AG20443 (cell line): Measurements from ENCODE around the gene ZSWIM6.

Experiments used
- DNase-seq: peaks from one replicate; pipeline ENCODE4 v3.0.0; 2012; ENCODE audit warnings: low spot score, mixed read lengths

ZSWIM6 gene

DNA sequence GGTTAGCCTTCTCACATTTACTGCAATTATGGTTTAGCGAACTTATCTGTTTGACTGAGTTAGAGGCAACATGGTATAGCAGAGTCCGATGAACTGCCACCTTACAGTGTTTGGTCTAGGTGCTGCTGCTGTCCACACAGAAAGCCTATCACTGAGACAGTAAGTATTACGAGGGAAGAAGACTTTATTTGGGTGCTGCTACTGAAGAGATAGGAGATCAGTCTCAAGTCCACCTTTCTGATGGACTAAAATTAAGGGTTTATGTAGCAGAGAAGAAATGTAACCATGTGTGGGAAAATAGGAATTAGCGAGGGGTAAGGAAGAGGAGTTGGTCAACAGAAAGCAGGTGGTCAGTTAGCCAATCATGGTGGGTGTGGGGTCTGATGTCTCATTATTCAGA, 109.7 kb downstream of the ZSWIM6 start:
- DNase-seq = no peak

DNA sequence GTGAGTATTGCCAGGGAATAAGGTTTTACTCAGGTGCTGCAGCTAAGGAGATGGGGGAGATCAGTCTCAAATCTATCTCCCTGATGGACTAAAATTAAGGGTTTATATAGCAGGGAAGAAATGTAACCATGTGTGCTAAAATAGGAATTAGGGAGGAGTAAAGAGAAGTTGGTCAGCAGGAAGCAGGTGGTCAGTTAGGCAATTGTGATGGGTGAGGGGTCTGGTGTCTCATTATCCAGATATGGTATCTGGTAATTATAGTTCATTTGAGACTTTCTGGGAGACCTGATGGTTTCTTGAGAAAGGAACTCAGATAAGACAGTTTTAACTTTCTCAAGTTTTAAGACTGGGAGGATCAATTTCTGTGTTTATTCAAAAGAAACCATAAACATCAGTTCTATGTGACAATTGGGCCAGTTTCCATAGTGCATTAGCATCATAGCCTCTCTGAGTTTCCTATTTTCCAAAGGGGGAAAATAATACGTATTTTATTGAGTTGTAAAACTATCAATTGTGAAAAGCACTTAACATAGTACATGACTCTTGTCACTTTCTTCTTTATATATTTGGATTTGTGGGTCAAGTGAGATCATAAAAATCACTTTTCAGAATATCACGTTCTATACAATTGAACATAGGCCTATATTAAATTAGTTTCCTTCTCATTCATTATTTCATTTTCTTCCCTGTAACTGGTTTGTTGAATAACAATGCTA, 115.9 kb downstream of the ZSWIM6 start:
- no peak for DNase-seq

DNA sequence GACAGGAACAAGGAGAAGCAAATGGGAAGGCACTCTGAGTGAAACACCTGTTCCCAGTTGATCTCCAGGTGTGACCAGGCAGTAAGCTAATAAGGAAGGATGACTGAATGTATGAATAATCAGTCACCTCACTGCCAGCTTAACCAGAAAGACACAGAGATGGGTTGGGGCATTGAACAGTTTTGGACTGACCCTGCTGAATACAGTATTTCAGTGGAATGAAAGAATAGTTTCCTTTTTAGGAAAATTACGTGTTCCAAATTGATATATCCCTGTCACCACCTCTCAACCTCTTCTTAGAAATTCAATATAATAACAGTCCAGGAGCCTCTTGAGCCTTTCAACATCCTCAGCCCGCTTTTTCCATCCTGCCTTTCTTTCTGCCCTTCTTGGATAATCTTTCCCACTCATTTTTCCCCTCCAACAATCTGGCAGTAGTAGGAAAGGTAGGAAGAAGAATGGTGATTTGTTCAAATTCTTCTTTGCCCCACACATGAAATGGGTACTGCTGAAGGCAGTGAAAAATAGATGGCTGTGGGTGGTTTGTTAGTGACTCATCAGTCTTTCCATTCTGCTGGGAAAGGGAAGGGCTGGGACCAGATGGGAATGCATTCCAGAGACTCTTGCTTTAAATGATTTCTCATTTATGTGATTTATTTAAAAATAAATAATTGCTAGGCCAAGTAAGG, 117.9 kb downstream of the ZSWIM6 start:
- DNase-seq = peak; percentile 84

GRCh38 chr5:61450493-61451279, 118.6 kb downstream of the ZSWIM6 start:
- peak; percentile 26 for DNase-seq

GRCh38 chr5:61455179-61456006, 123.3 kb downstream of the ZSWIM6 start:
- no peak for DNase-seq

DNA sequence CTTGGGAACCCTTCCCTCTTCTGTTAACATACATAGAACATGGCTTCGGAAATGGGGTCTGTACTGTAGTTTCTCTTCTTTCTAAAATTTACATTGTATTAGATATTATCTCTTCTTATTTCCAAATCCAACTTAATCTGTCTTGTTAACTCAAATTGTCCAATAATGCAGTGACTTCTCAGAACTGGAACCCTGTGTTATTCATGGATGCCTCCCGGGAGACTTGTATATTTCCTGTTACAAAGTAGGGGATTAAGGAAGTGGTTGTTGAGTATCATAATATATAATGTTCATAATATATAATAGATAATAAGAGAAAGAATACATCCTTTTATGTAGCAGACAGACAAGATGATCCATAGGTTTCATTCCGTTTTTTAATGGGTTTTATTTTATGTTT, 128.4 kb downstream of the ZSWIM6 start:
- DNase-seq = no peak

GRCh38 chr5:61461417-61461816, 129.4 kb downstream of the ZSWIM6 start:
- DNase-seq = no peak

DNA sequence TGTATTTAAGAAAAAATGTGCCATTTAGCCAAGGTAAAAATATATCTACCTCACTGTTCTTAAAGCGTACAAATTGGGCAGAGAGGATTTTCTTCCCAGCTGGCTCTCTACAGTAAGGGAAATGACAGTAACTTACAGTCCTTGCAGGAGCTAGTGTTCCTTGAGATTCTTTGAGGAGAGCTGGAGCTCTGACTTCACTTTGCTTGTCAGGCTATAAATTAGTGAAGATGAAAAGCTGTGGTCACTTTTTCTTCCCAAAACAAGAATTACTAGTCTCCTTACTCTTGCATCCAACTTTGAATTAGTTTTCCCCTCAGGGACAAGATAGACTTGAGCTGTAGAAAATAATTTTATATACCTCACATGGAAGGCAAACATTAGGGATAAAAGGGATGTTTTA, 129.9 kb downstream of the ZSWIM6 start:
- no peak for DNase-seq

- DNase-seq = no peak
These were observed 131.5 kb downstream of the ZSWIM6 start for GRCh38 chr5:61463596-61463995.

DNA sequence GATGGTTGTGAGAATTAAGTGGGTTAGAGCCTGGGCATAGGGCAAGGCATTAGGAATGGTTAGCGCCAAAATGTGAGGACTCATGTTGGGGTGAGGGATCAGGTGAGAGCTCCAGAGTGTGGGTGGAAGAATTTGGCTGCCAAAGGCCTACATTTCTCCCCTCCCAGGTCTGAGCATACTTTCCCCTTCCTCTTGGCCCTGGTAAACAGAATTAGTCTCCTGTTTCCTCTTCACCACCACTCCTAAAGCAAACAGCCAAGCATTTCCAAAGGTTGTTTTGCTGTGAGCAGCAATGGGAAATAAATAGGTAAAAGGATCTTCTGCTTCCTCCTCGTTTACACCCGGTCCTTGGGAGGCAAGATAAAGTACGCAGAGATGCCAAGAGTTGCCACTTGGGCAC, 132.5 kb downstream of the ZSWIM6 start:
- no peak for DNase-seq

GRCh38 chr5:61465066-61465465, 133.0 kb downstream of the ZSWIM6 start:
- DNase-seq = no peak

GRCh38 chr5:61465496-61465895, 133.4 kb downstream of the ZSWIM6 start:
- no peak for DNase-seq

DNA sequence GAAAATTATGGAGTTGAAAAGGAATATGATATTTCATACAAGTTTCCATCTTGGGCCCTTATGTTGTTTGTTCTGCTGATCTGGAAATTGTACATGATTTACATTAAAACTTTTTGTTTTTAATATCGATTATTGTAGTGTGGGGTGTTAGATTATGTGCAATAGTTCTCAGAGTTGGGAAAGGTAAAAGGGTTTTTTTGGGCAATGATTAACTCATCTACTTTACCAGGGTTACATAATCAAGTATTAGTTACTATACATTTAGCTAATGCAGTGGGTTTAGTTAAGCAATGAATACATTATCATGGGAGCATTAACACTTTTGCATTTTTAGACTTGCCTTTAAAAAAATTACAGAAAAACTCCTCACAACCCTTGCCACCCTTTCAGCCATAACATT, 134.0 kb downstream of the ZSWIM6 start:
- DNase-seq = no peak

GRCh38 chr5:61467766-61468482, 135.9 kb downstream of the ZSWIM6 start:
- DNase-seq = peak; percentile 24

DNA sequence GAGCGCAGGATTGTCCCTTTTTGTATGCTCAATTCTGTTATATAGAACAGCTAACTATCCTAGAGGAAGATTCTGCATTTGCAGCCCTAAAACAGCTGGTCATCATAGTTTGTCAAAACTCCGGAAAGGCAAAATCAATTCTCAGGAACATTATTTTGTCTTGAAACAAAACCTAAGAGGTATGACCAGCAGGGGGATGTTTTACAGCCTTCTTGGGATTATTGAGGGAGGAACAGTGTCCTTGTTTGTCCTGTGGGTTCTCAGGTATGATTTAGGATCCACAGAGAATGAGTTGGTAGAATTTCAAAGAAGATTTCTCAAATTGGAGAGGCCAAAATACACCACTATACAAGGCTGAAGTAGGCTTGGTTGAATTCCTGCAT, 136.4 kb downstream of the ZSWIM6 start:
- DNase-seq = no peak

DNA sequence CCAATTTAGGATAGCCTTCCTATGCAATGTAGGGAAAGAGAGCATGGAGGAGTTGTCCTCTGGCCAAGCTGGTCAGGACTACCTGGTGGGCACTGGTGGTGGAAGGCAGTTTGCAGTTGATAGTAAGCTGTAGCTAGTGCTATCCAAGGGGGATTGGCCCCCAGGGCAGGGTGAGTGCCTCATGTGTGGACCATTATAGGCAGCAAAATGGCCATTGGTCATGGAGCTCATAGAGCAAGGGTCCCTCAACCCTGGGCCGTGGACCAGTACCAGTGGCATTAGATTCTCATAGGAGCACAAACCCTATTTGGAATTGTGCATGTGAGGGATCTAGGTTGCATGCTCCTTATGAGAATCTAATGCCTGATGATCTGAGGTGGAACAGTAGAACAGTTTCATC, 139.3 kb downstream of the ZSWIM6 start:
- DNase-seq = no peak

DNA sequence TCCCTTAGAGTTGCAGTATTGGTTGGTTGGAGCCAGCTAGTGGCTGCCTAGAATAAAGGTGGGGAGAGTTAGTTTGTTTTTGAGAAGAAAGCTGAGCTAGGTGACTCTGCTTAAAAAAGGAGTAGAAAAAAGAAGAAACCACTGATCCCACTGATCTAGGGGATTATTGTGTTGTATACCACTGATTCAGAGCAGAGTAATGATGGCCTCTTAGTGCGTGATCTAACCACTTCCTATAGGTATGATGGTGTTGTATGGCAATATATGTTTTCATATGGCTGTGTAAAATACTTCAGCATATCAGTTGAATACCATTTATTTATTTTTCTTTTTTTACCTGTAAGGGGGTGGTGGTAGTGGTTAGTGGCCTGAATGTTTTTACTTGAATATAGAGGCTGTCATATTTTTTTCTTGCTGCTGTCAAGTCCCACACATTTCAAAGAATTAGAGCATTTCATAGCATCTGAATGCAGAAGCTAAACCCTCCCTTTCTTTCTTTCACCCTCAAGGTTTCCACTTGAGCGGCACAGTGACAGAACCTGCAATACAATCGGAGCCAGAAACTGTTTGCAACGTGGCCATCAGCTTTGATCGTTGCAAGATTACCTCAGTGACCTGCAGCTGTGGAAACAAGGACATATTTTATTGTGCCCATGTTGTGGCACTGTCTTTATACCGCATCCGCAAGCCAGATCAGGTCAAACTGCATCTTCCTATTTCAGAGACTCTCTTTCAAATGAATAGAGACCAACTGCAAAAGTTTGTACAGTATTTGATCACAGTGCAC, 140.3 kb downstream of the ZSWIM6 start:
- no peak for DNase-seq

DNA sequence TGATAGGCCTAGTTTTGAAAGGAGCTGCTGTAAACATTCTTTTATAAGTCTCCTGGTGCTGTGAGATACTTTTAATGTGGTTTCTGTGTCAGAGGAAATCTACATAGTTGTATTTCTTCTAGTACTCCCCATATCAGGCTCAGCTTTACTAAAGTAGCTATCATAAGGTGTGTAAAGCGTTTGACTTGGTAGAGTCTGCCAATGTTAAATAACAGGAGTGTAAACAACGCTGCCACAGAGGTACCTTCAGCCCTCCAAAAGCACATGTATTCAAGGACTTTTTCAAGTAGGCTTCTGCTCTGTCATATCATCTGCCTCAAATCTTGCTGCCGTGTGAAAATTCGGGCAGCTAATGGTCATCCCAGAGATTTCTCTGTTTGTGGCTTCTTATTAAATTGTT, 142.7 kb downstream of the ZSWIM6 start:
- DNase-seq = no peak

DNA sequence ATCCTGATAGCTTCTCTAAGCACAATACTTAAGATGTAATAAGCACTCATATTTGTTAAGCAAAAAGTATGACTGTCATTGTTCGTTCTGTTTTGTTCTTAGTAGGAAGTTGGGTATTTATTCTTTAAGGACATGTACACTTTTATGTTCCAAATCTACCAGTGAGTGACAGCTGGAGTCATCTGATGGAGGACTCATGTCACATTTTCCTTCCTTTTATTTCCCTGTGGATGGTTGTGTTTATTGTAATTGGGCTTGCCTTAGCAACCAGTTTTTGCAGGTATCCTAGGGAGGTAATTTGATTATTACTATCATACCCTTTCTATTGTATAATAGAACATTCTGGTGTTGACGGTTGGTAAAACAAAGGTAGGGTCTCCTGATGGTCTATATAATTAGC, 145.7 kb downstream of the ZSWIM6 start:
- DNase-seq = no peak

GRCh38 chr5:61479850-61480614, 148.0 kb downstream of the ZSWIM6 start:
- no peak for DNase-seq
